Endothelial cell (in vitro differentiated cells): ENCODE data around the gene CRYAA. TPM values are rescaled to one million over a fixed set of nuclear protein-coding genes. Genes with fewer than 3 reads are reported as not detected.

Source experiments
- DNase-seq: peaks from one replicate; pipeline ENCODE4 v3.0.0; 2021; ENCODE audit warnings: low spot score
- H3K27ac Mint-ChIP-seq: one replicate; pipeline ENCODE4 v1.8.0; 2021; ENCODE audit warnings: mixed read lengths, inconsistent platforms; ENCODE audit not compliant: unreplicated experiment
- H3K27me3 Mint-ChIP-seq: one replicate; pipeline ENCODE4 v1.8.0; 2021; ENCODE audit warnings: mild to moderate bottlenecking, moderate library complexity, mixed read lengths, inconsistent platforms; ENCODE audit not compliant: unreplicated experiment
- H3K36me3 Mint-ChIP-seq: one replicate; pipeline ENCODE4 v1.8.0; 2021; ENCODE audit warnings: mild to moderate bottlenecking, low read depth, mixed read lengths, inconsistent platforms; ENCODE audit not compliant: unreplicated experiment
- H3K4me1 Mint-ChIP-seq: one replicate; pipeline ENCODE4 v1.8.0; 2021; ENCODE audit warnings: mild to moderate bottlenecking, mixed read lengths, inconsistent platforms; ENCODE audit not compliant: unreplicated experiment
- H3K4me3 Mint-ChIP-seq: one replicate; pipeline ENCODE4 v1.8.0; 2021; ENCODE audit warnings: mild to moderate bottlenecking, mixed read lengths, inconsistent platforms; ENCODE audit not compliant: unreplicated experiment
- H3K9me3 Mint-ChIP-seq: one replicate; pipeline ENCODE4 v1.8.0; 2021; ENCODE audit warnings: mixed read lengths, inconsistent platforms; ENCODE audit not compliant: unreplicated experiment
- total RNA-seq: library from RNA; stranded (reverse); fragmentation: NEBNext Ultra II Directional; extraction: Animal tissue kit (Norgen Biotek cat#: 25700); gene quantifications from one replicate; pipeline ENCODE4 v1.2.1, GENCODE V29; 2021; ENCODE audit not compliant: unreplicated experiment
- TF ChIP-seq, protein P1 (sequence below): fragments of 200-600 bp; sonication (generic); IDR thresholded peaks from one replicate; pipeline ENCODE4 v1.5.0; 2021; ENCODE audit warnings: antibody characterized with exemption; ENCODE audit not compliant: unreplicated experiment

The CRYAA gene
- total RNA-seq, 1 donor from 2014 or later = not detected

- TF ChIP-seq, protein P1, sequence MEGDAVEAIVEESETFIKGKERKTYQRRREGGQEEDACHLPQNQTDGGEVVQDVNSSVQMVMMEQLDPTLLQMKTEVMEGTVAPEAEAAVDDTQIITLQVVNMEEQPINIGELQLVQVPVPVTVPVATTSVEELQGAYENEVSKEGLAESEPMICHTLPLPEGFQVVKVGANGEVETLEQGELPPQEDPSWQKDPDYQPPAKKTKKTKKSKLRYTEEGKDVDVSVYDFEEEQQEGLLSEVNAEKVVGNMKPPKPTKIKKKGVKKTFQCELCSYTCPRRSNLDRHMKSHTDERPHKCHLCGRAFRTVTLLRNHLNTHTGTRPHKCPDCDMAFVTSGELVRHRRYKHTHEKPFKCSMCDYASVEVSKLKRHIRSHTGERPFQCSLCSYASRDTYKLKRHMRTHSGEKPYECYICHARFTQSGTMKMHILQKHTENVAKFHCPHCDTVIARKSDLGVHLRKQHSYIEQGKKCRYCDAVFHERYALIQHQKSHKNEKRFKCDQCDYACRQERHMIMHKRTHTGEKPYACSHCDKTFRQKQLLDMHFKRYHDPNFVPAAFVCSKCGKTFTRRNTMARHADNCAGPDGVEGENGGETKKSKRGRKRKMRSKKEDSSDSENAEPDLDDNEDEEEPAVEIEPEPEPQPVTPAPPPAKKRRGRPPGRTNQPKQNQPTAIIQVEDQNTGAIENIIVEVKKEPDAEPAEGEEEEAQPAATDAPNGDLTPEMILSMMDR = no peak
- Mint-ChIP-seq H3K9me3 (no peaks in the 10 kb centered on the region), H3K36me3 (peaks cover 8% of the 10 kb centered on the region)
Observed at GRCh38 chr21:43193088-43193650, 24.4 kb downstream of the CRYAA start.

GRCh38 chr21:43193651-43194302, 25.0 kb downstream of the CRYAA start:
- no peak for DNase-seq
- Mint-ChIP-seq H3K27me3 (peaks cover 12% of the 10 kb centered on the region), H3K27ac (no peak overlapping the region), H3K4me1 (peaks cover 7% of the 10 kb centered on the region), H3K36me3 (peaks cover 8% of the 10 kb centered on the region), H3K4me3 (no peak overlapping the region), H3K9me3 (no peaks in the 10 kb centered on the region)
- TF ChIP-seq, protein P1 = no peak

More at GRCh38 chr21:43193088-43193650, 24.4 kb downstream of the CRYAA start:
- H3K27ac Mint-ChIP-seq = no peak overlapping the region
- peaks cover 12% of the 10 kb centered on the region for H3K27me3 Mint-ChIP-seq
- no peak overlapping the region for H3K4me3 Mint-ChIP-seq
- no peak for DNase-seq
- peaks cover 7% of the 10 kb centered on the region for H3K4me1 Mint-ChIP-seq

GRCh38 chr21:43194303-43195120, 25.7 kb downstream of the CRYAA start:
- peaks cover 12% of the 10 kb centered on the region for H3K27me3 Mint-ChIP-seq
- H3K4me1 Mint-ChIP-seq = peaks cover 7% of the 10 kb centered on the region
- TF ChIP-seq, protein P1 = no peak
- DNase-seq = no peak
- H3K27ac Mint-ChIP-seq = no peak overlapping the region
- H3K36me3 Mint-ChIP-seq = peaks cover 8% of the 10 kb centered on the region
- H3K9me3 Mint-ChIP-seq = no peaks in the 10 kb centered on the region
- H3K4me3 Mint-ChIP-seq = no peak overlapping the region

GRCh38 chr21:43195121-43196021, 26.6 kb downstream of the CRYAA start:
- Mint-ChIP-seq H3K4me3 (no peak overlapping the region), H3K27me3 (peaks cover 12% of the 10 kb centered on the region), H3K27ac (no peak overlapping the region), H3K9me3 (no peaks in the 10 kb centered on the region), H3K4me1 (peaks cover 7% of the 10 kb centered on the region), H3K36me3 (peaks cover 8% of the 10 kb centered on the region)
- DNase-seq = no peak
- TF ChIP-seq, protein P1 = no peak
